Activated naive CD4-positive, alpha-beta T cell treated with anti-CD3 and anti-CD28 coated beads, Interleukin-2, amount 50 U/mL, for 16 hours (primary cell): Measurements from ENCODE around the gene RANBP1.

Experiments
- DNase-seq: peaks from one replicate; pipeline ENCODE4 v3.0.0-alpha.2; 2020

RANBP1 gene

GRCh38 chr22:20125201-20126174 is 9.6 kb downstream of the RANBP1 start:
- DNase-seq, result no peak

- no peak for DNase-seq
Observed at GRCh38 chr22:20126284-20127029, 10.6 kb downstream of the RANBP1 start.

DNA sequence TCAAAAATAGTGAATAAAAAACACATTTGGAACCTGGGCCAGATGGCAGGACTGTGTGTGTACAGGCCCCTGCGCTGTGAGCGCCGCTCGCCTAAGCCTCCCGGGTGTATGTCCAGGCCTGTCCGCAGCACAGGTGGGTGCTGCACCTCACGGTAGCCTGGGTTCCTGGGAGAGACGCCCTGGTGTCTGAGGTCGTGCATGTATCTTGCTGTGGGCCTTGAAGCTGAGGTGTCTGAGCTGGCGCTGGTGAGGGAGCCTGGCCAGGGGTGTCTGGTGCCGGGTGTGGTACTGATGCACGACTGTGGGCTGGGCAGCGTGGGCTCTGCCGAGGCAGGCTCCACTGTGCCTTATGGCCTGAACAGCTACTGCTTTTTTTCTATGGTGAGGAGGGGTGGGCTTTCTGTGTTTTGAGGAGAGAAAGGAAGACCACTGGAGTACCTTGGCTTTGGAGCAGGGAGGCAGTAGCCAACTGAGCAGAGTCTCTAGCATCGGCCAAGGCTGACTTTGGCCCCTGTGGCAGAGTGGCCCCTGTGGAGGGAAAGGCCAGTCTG is 11.5 kb downstream of the RANBP1 start:
- DNase-seq, result no peak

DNA sequence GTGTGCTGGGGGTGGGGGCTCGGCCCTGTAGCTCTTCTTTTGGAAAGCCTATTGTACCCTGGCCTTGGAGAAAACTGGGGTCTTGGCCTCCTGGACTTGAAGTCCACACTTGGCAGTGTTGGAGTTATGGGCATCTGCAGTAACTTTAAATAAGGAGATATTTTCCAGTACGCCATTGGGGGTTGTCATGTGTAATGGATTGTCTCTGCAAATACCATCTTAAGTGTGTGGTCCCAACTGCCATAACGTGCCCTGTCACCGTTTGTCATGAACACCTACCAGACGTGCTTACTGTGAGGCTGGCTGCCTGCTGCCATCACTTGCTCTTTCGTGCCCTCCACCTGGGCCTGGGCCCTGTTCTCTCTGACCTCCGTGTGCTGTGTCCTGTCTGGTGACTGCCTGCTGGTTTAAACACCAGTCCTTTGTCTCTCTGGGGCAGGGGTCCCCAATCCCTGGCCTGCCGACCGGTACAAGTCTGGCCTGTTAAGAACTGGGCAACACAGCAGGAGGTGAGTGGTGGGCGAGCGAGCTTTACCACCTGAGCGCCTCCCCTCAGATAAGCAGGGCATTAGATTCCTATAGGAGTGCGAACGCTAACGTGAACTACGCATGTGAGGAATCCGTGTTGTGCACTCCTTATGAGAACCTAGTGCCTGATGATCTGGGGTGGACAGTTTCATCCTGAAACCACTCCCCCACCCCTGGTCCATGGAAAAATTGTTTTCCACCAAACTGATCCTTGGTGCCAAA is 12.1 kb downstream of the RANBP1 start:
- no peak for DNase-seq

GRCh38 chr22:20128619-20128901 is 12.7 kb downstream of the RANBP1 start:
- DNase-seq, result no peak

DNA sequence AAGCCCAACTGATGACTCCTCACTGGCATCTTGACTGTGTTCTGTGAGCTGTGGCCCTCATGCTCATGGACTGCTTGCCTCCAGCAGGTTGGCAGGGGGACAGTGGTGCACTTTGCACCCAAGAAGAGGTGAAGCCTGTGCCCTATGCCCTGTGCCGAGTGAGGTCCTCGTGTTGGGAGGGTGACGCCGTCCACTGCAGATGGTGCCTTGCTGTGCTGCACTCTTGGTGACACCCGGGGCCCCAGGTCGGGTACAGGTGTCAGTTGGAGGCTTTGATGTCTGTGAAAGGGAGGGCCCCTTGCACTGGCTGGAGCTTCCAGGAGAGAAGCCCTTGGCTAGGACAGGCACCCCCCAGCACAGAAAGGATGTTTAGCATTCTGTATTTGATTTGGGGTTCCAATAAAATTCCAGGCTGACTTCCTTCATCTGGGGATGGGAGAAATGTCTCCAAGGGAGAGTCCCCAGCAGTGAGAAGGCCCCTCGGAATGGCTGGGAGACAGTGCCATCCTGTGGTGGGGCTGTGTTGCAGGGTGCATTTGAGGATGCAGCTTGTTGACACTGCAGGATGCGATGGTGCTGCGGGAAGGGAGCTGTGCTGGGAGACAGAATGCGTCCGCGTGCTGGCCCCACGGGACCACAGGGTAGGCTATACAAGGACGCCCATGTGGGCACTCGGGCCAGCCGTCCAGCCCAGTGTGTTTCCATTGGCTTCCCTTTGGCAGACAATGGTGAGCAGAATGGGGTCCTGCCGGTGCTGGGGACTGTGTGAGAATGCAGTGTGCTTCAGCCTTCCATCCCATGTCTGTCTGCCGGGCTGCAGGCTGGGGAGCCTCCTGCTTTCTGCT is 13.2 kb downstream of the RANBP1 start:
- DNase-seq, result peak; percentile 55

GRCh38 chr22:20129747-20130014 is 13.8 kb downstream of the RANBP1 start:
- no peak for DNase-seq

DNA sequence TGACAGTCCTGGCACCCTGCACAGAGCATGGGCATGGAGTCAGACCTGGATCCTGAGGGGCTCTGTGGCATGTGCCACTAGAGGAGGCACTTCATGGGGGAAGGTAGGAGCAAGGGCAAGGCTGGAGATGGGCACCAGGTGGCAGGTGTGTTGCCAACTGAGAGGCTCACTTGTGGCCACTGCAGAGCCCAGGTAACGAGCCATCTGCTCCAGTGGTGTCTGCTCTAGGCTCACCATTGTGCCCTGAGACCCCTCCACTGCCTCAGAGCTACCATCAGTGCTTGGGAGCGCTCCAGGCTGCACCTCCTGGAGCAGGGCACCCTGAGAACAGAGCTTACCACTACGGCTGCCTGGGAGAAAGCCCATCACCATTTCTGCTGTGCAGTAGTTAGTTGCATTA is 14.4 kb downstream of the RANBP1 start:
- DNase-seq, result no peak

DNA sequence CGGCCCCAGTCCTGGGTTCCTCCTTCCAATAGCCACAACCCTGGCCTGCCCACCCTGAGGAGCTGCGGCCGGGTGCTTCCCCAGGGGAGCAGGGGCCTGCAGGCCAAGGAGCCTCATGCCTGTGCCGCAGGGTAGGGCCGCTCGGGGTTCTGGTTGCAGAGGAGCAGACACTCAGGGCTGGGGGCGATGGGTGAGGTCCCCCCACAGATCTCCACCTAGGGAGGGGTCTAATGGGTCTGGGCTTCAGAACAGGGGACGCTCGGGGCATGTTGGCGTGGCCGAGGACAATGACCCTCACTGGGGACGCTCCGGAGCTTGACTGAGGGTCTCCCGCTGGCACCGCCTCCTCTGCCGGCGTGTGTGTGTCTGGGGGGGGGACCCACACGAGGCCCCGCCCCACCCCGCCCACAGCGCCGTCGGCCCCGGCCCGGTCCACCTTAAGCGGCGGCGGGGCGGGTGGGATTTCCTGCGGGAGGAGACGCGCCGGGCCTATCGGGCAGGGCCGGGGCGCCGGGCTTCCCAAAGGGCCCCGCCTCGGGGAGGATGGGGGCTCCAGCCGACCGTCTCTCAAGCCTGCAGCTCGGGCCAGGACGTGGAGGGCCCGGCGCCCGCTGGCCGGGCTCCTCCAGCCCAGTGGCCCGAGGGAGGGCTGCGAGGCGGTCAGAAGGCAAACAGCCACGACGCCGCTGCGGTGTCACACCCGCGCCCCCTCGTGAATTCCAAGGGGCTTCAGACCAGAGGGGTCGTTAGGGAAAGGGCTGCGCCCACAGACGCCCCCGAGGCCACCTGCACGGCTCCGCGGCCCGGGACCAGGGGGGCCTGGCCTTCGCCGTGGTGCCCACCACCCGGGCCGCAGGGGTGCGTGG is 15.1 kb downstream of the RANBP1 start:
- peak; percentile 86 for DNase-seq

GRCh38 chr22:20131597-20131858 is 15.6 kb downstream of the RANBP1 start, which contains the start of gene ZDHHC8:
Gene ZDHHC8 (plus strand): TSS chr22:20131804. CDS start chr22:20131948, 144 bp downstream.
- DNase-seq, result peak; percentile 59

DNA sequence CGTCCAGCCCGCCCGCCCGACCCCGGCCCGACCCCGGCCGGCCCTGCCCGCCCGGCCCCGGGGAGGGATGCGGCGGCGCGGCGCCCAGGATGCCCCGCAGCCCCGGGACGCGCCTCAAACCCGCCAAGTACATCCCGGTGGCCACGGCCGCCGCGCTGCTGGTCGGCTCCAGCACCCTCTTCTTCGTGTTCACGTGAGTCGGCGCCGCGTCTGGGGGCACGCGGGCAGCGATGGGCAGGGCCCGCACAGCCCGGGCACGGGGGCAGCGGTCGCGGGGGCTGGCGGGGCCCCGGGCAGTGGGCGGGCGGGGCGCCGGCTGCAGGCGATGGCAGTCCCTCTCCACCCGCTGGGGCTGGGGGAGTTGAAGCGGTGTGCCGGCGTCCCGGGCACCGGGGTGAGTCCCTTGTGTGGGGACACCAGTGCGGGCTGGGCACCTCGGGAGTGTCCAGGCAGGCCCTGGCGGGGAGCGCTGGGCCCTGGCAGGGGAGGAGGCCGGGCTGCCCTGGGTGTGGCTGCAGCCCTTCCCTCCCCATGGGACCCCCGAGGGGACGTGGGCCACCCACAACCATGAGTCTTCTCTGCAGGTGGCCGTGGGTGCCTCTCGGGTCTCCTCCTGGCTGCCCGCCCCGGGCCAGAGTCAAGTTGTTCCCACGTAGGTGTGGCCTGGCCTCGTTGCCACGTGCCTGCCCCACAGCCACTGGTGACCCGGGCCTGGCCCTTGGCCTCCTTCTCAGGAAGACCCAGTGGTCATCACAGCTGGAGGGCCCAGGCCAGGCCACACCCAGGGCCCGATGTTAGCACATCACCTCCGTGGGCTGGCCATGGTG is 16.2 kb downstream of the RANBP1 start:
- DNase-seq, result peak; percentile 27

- no peak for DNase-seq
Observed at GRCh38 chr22:20132686-20133246, 16.9 kb downstream of the RANBP1 start.

DNA sequence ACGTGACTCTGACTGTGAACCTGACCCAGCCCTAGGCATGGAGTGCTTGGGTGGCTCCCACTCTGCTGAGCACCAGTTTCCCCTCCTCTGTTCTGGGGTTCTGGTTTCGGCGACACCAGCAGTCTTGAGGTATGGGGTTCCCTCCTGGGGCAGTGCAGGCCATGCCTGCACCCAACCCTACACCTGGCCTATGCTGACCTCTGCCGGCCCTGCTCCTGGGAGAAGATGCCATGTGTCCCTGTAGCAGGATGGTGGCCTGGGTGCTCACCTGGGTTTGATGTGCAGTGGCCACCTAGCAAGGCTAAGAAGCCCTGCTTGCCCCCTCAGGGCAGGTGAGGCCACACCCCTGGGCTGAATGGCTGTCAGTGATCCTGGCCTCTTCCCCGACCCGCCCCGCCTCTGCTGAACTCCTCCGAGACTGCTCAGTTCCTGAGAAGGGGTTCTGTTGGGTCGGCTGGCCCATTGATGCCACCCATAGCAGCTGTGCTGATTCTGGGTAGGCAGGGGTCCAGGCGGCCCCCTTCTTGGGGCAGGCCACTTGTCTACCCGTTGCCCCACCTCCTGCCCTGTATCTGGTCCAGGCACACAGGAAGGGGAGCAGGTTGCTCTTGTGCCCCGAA is 18.1 kb downstream of the RANBP1 start:
- DNase-seq, result no peak

DNA sequence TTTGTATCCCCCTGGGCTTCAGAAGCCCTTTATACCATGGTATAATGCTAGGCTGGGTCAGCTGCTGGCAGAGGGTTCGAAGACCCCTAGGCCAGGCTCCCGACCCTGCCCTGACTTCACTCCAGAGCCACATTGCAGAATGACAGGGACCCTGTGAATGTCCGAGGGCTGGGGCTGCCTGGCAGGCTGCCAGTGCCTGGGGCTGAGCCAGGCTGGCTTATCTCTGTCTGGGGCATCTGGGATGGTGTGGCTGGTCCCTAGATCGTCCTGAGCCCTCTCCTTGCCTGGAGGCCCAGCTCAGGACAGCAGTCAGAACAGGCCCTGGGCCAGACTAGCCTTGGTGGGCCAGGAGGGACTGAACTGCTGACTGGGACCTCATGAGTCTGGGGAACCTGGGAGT is 19.4 kb downstream of the RANBP1 start:
- DNase-seq, result no peak

- no peak for DNase-seq
Observed at GRCh38 chr22:20135806-20136602, 20.1 kb downstream of the RANBP1 start.

- no peak for DNase-seq
Observed at GRCh38 chr22:20136603-20136873, 20.6 kb downstream of the RANBP1 start.

DNA sequence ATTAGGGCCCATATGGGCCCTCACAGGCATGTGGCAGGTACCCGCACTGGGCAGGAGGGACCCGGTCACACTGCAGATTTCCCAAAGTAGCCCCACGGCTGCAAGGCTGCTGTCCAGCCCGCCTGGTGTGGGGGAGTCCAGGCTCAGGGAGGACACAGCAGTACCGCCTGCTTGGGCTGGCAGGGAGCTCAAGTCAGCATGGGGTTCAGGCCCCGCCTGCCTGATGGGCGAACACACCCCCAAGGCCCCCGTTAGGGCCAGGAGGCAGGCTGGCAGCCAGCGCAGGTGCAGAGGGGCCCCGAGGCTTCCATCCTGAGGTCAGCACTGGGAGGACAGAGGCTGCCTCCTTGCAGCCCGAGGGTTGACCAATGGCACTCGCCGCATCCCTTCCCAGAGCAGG is 21.2 kb downstream of the RANBP1 start:
- DNase-seq, result no peak

- no peak for DNase-seq
Observed at GRCh38 chr22:20137671-20138416, 21.9 kb downstream of the RANBP1 start.

- DNase-seq, result no peak
Observed at GRCh38 chr22:20138417-20138738, 22.5 kb downstream of the RANBP1 start.
